Caco-2 (cell line): Measurements from ENCODE around the gene RNF43. TPM values are rescaled to one million over a fixed set of nuclear protein-coding genes. Genes with fewer than 3 reads are reported as not detected.

Source experiments
- Bru-seq: library from RNA; stranded (reverse); fragments of 400-500 nt; gene quantifications from one replicate; lab custom pipeline; 2021; lab: Mats Ljungman, UMichigan
- BruChase-seq, 2 experiments: library from RNA; stranded (reverse); fragments of 400-500 nt; gene quantifications; one replicate each; lab custom pipeline; 2021; lab: Mats Ljungman, UMichigan
- BruUV-seq: library from RNA; stranded (reverse); fragments of 400-500 nt; replicated peaks from 2 replicates; lab custom pipeline; 2021; lab: Mats Ljungman, UMichigan
- CTCF ChIA-PET: fragments of 300-600 bp; sonication (Branson Sonifier 250); formaldehyde crosslinking; loops from one replicate; lab custom pipeline; 2022; ENCODE audit warnings: antibody characterized with exemption; lab: Charles Lee
- POLR2A ChIA-PET: fragments of 300-600 bp; sonication (Branson Sonifier 250); formaldehyde crosslinking; loops from one replicate; lab custom pipeline; 2022; ENCODE audit warnings: antibody characterized with exemption; lab: Charles Lee
- DNase-seq, 2 experiments: peaks; one replicate each; pipeline versions ENCODE4 v3.0.0 to v3.0.0-alpha.2; 2020 to 2022
- H3K27me3 ChIP-seq: replicated peaks from 2 replicates; pipeline ENCODE4 v1.6.0; 2011; ENCODE audit warnings: low read length; ENCODE audit not compliant: control insufficient read depth, insufficient read depth
- H3K36me3 ChIP-seq: 2 replicates; pipeline ENCODE4 v1.5.1; 2011; ENCODE audit warnings: low read length; ENCODE audit not compliant: control insufficient read depth, insufficient read depth
- H3K4me1 ChIP-seq: fragments of 250-450 bp; sonication (Bioruptor Pico); 2 replicates; pipeline ENCODE4 v1.5.1; 2020; ENCODE audit warnings: mild to moderate bottlenecking
- H3K4me3 ChIP-seq: 2 replicates; pipeline ENCODE4 v1.5.1; 2011; ENCODE audit warnings: low read depth, mild to moderate bottlenecking, control low read depth, low read length
- H3K9me3 ChIP-seq: fragments of 250-450 bp; sonication (Bioruptor Pico); 2 replicates; pipeline ENCODE4 v1.5.1; 2020; ENCODE audit warnings: mild to moderate bottlenecking, moderate library complexity
- H3K27ac Mint-ChIP-seq: one replicate; pipeline ENCODE4 v1.8.0; 2022; ENCODE audit warnings: mixed read lengths; ENCODE audit not compliant: unreplicated experiment
- H3K27me3 Mint-ChIP-seq: one replicate; pipeline ENCODE4 v1.8.0; 2022; ENCODE audit warnings: mixed read lengths; ENCODE audit not compliant: insufficient read depth, unreplicated experiment
- H3K36me3 Mint-ChIP-seq: one replicate; pipeline ENCODE4 v1.8.0; 2022; ENCODE audit warnings: mild to moderate bottlenecking, mixed read lengths; ENCODE audit not compliant: insufficient read depth, unreplicated experiment
- H3K4me1 Mint-ChIP-seq: one replicate; pipeline ENCODE4 v1.8.0; 2022; ENCODE audit warnings: low read depth, mixed read lengths; ENCODE audit not compliant: unreplicated experiment
- H3K4me3 Mint-ChIP-seq: one replicate; pipeline ENCODE4 v1.8.0; 2022; ENCODE audit warnings: mild to moderate bottlenecking, moderate library complexity, mixed read lengths; ENCODE audit not compliant: unreplicated experiment
- H3K9me3 Mint-ChIP-seq: one replicate; pipeline ENCODE4 v1.8.0; 2022; ENCODE audit warnings: mixed read lengths; ENCODE audit not compliant: unreplicated experiment
- CTCF ChIP-seq, 2 experiments: fragments of 200-600 bp in 1 of 2; IDR thresholded peaks; 1 replicate in 1 of 2; 2 replicates in 1 of 2; pipeline versions ENCODE4 v1.5.1 to v1.8.0; 2011 to 2022; ENCODE audit warnings: antibody characterized with exemption in 1 of 2, control low read depth in 1 of 2, inconsistent platforms in 1 of 2, low read depth in 1 of 2, low read length in 1 of 2, mild to moderate bottlenecking in 1 of 2, moderate library complexity in 1 of 2; ENCODE audit not compliant: insufficient read depth in 1 of 2, severe bottlenecking in 1 of 2, unreplicated experiment in 1 of 2
- intact Hi-C: fragments of 100-400 bp; cut with micrococcal nuclease; formaldehyde crosslinking; loops from one replicate; pipeline ENCODE4 v1.10.0; 2022; ENCODE audit not compliant: unreplicated experiment
- long read RNA-seq: library from polyadenylated mRNA; stranded (forward); transcript quantifications from one replicate; pipeline ENCODE4 v2.0.0, GENCODE V29; 2022
- total RNA-seq: library from RNA; stranded (reverse); gene quantifications from 2 replicates; pipeline ENCODE4 v1.2.3, GENCODE V29; 2022

The RNF43 gene
- total RNA-seq (84.2 and 87.1 TPM in 2 replicates), Bru-seq, nascent RNA (percentile 98 among the genes with signal in this experiment), BruChase-seq, experiment 1, labeled RNA remaining after a 2-hour chase (percentile 99 among the genes with signal in this experiment), BruChase-seq, experiment 2, labeled RNA remaining after a 6-hour chase (percentile 96 among the genes with signal in this experiment)
- long read RNA-seq, full-length matches to known transcripts: 20 of 77 reads
- long read RNA-seq, partial matches to known transcripts: 22 of 77 reads
- long read RNA-seq, other reads (novel, unspliced or antisense): 35 of 77 reads

GRCh38 chr17:58417300-58418092 lies at the start of gene RNF43:
Gene RNF43 (minus strand): TSS chr17:58417534. CDS start chr17:58415577, 1,957 bp downstream.
- peak; percentile 98 to 99 for DNase-seq
- peak; percentile 88 to 92 for TF ChIP-seq CTCF (IDR thresholded peaks at IDR 0.05; ENCODE audit: insufficient read depth in 1 of 2, low read depth in 1 of 2, low read length in 1 of 2, severe bottlenecking in 1 of 2, unreplicated experiment in 1 of 2)
- POLR2A ChIA-PET: interaction anchor here (0.5 to 1.7 kb wide), 27 partner anchors 9 to 1424 kb away, joined by 3 to 28 read pairs (median 4); partner anchors contain the start of gene SUPT4H1
- Histone ChIP-seq H3K4me1 (peaks cover 13% of the 10 kb centered on the region), H3K4me3 (peak within 1 kb of the TSS; percentile 70), H3K36me3 (no peaks in the 10 kb centered on the region), H3K27me3 (no peaks in the 10 kb centered on the region), H3K9me3 (no peaks in the 10 kb centered on the region)
- H3K4me1 Mint-ChIP-seq: peaks cover 10% of the 10 kb centered on the region
- H3K27ac Mint-ChIP-seq: peak within 1 kb of the TSS; percentile 93
- intact Hi-C loops: loop anchor here (1.0 to 5.0 kb wide), 7 partner anchors 19 to 100 kb away; partner anchors contain the start of gene SUPT4H1
- no peaks in the 10 kb centered on the region for H3K27me3 Mint-ChIP-seq
- peaks cover 48% of the 10 kb centered on the region for H3K36me3 Mint-ChIP-seq
- CTCF ChIA-PET: interaction anchor here (0.6 to 1.8 kb wide), 30 partner anchors 8 to 167 kb away, joined by 3 to 84 read pairs (median 5); partner anchors contain the start of gene SUPT4H1
- H3K9me3 Mint-ChIP-seq: no peaks in the 10 kb centered on the region
- peak within 1 kb of the TSS; percentile 90 for H3K4me3 Mint-ChIP-seq
- BruUV-seq: no TSS peak

- H3K9me3 Mint-ChIP-seq: no peaks in the 10 kb centered on the region
- no TSS peak for BruUV-seq
Observed at GRCh38 chr17:58455491-58455890, 38.2 kb upstream of the RNF43 start.

More at GRCh38 chr17:58455491-58455890, 38.2 kb upstream of the RNF43 start:
- intact Hi-C loops: no loop called here
- no peaks in the 10 kb centered on the region for H3K27me3 Mint-ChIP-seq
- no peaks in the 10 kb centered on the region for H3K4me1 Mint-ChIP-seq
- Histone ChIP-seq H3K4me3 (no peak overlapping the region), H3K4me1 (no peaks in the 10 kb centered on the region), H3K27me3 (no peaks in the 10 kb centered on the region), H3K36me3 (no peaks in the 10 kb centered on the region), H3K9me3 (no peaks in the 10 kb centered on the region)
- H3K4me3 Mint-ChIP-seq: no peak overlapping the region
- ChIA-PET CTCF (no interaction called here), POLR2A (no interaction called here)
- no peak overlapping the region for H3K27ac Mint-ChIP-seq
- H3K36me3 Mint-ChIP-seq: no peaks in the 10 kb centered on the region
- no peak for TF ChIP-seq CTCF (IDR thresholded peaks at IDR 0.05; ENCODE audit: insufficient read depth in 1 of 2, low read depth in 1 of 2, low read length in 1 of 2, severe bottlenecking in 1 of 2, unreplicated experiment in 1 of 2)
- no peak for DNase-seq
